Activated effector memory CD4-positive, alpha-beta T cell treated with Interleukin-2 at 50 U/mL for 16 hours (primary cell): Measurements from ENCODE around the gene FAM236D.
"Not testable (repeated sequence)": the region's sequence is repeated elsewhere in the genome, so short reads cannot be mapped to it uniquely, and the experiment has no call there.

ENCODE experiments used
- DNase-seq: peaks from one replicate; pipeline ENCODE4 v3.0.0-alpha.2; 2020

Gene FAM236D

DNA sequence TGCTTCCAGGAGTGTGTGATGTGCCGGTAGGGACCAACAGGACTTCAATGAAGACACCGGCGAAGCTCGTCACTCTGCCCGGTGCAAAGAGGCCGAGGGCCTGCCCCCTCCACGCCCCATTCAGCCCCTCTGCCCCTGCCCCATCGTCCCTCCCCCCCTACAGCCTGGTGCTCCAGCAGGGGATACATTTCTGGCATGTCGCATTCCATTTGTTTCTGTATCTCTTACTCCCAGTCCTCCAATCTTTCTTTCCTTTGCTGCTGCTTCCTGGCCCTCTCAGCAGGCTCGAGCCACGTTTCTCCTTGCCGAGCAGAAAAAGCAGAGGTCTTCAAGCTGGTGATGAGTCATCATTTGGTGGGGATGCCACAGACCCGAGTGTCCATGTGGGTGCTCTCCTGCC lies at the start of gene FAM236D:
Gene FAM236D (minus strand): TSS at position 101 of the 400 bp plus-strand sequence. CDS start 100 bp downstream, at position 1.
- not testable (repeated sequence) for DNase-seq

DNA sequence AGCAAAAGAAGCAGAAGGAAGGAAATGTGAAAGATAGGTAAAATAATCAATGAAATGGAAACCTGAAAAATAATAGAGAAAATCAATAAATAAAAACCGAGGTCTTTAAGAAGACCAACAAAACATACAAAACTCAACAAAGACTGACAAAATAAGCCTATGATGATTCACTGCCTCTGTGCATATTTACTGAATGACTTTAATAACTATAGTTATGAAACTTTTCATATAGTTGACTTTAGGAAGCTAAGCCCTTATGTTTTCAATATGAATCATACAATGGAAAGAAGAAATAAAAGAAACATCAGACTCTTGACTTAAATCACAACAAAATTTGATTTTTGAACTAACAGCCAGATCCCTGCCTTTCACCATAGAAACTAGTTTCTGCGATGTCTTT lies 29.5 kb upstream of the FAM236D start:
- not testable (repeated sequence) for DNase-seq

DNA sequence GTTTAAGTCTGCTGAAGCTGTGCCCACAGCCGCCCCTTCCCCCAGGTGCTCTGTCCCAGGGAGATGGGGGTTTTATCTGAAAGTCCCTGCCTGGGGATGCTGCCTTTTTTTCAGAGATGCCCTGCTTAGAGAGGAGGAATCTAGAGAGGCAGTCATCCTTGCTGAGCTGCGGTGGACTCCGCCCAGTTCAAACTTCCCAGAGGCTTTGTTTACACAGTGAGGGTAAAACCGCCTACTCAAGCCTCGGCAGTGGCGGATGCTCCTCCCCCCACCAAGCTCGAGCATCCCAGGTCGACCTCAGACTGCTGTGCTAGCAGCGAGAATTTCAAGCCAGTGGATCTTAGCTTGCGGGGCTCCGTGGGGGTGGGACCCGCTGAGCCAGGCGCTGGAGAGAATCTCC lies 22.7 kb upstream of the FAM236D start:
- DNase-seq, result not testable (repeated sequence)

DNA sequence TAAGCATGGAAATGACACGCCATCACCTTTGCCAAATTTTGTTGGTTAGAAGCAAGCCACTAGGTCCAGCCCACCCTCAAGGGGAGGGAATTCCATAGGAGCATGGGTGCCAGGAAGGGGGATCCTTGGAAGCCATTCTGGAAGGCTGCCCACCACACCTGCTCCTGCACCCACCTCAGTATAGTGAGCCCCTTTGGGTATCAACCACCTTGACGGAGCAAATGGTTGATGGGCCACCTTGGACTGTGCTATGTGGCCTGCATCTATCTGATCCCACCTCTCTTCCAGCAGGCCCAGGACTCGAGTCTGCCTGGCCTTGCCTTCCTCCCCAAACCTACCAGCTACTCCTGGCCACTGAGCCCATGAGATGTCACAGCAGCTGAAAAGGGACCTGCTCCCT lies 17.6 kb downstream of the FAM236D start:
- DNase-seq, result not testable (repeated sequence)

DNA sequence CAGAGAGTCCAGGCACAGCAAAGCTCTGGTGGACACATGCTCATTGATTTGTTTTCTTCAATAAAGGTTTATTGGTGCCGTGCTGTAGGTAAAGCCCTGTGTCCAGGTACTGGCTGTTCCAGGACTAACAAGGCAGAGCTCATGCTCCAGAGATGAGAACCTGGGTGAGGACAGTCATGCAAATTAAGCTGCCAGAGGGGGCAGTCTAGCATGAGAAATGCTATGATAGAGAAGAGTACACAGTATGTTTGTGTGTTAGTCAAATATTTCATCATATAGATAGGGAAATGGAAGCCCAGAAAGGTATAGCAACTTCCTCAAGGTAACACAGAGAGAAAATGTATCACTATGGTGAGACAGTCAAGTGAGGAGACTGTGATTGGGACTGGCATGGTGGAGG lies 19.9 kb downstream of the FAM236D start:
- not testable (repeated sequence) for DNase-seq

DNA sequence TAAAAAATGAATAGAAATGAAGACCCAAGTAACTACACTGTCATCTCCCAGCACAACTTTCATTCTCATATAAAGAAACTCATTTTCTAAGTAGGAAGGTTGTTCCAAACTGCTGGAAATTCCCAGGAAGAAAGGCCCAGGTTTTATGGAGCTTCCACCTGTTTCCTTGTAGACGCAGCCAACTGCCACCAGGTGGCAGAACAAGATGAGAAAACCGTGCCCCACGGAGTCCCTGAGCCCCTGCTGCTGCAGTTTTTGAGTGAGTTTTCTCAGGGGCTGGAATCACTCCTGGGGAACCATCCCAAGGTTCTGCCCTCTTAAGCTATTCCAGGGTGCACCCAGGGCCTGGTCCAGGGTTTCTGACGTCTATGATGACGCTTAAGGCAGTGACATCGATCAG lies 24.0 kb downstream of the FAM236D start:
- not testable (repeated sequence) for DNase-seq

DNA sequence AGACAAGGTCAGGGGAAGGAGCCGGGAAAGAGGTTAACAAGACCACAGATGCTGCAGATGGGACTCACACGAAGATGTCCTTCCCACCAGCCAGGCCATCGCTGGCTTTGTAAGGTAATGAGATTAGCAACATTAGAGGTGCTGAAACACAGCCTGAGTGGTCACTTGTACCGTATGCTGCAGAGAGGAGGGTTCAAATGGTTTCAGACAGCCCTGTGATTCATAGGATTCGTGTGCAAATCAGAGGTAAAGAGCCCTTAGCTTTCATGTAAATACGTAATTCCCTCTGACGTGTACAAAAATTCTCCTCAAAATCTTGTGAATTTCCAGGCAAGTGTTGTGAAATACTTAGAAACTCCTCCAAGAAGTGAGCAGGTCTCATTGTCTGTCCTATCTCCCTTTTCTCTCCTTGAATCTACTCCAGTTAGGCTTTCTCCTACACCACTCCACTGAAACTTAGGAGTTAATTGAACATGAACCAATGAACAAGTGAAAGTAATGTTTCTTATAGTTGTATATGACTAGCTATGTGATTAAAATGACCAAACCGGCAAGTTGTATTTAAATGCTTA lies 24.6 kb downstream of the FAM236D start:
- DNase-seq, result not testable (repeated sequence)

DNA sequence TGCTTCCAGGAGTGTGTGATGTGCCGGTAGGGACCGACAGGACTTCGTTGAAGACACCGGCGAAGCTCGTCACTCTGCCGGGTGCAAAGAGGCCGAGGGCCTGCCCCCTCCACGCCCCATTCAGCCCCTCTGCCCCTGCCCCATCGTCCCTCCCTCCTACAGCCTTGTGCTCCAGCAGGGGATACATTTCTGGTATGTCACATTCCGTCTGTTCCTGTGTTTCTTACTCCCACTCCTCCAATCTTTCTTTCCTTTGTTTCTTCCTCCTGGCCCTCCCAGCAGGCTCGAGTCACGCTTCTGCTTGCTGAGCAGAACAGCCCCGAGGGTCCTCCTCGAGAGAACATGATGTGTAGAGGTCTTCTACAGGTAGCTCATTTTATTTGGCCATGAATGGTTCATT lies 25.4 kb downstream of the FAM236D start, which contains the start of gene FAM236B:
Gene FAM236B (minus strand): TSS at position 101 of the 400 bp plus-strand sequence. CDS start 100 bp downstream, at position 1.
- not testable (repeated sequence) for DNase-seq

DNA sequence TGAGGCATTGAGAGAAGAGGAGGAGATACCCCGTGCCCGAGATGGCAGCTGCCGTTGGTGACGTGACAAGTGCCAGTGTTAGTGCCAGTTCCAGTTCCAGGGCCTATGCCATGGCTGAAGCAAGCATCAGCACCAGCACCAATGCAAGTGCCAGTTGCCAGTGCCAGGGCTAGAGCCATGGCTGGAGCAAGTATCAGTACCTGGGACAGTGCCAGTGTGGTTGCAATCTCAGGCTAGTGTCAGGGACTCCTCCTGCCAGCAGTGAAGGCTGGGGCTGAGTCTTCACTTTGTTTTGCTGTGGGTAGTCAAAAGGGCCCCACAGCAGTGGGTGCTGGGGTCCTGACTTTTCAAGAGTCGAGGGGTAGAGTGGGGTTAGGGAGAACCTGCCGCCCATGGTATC lies 29.9 kb downstream of the FAM236D start:
- DNase-seq, result not testable (repeated sequence)

DNA sequence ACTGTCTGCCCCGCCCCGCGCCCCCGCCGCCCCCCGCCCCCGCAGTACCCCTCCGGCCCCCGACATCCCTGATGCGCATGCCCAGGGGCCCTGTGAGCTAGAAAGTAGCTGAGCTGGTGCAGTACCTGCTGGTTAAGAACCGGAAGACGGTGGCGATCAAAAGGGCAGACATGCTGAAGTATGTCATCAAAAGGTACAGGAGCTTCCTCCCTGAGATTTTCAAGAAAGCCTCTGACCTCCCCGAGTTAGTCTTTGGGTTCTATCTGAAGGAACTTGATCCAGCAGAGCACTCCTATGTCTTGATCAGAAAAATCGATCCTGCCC lies 30.6 kb downstream of the FAM236D start:
- not testable (repeated sequence) for DNase-seq

DNA sequence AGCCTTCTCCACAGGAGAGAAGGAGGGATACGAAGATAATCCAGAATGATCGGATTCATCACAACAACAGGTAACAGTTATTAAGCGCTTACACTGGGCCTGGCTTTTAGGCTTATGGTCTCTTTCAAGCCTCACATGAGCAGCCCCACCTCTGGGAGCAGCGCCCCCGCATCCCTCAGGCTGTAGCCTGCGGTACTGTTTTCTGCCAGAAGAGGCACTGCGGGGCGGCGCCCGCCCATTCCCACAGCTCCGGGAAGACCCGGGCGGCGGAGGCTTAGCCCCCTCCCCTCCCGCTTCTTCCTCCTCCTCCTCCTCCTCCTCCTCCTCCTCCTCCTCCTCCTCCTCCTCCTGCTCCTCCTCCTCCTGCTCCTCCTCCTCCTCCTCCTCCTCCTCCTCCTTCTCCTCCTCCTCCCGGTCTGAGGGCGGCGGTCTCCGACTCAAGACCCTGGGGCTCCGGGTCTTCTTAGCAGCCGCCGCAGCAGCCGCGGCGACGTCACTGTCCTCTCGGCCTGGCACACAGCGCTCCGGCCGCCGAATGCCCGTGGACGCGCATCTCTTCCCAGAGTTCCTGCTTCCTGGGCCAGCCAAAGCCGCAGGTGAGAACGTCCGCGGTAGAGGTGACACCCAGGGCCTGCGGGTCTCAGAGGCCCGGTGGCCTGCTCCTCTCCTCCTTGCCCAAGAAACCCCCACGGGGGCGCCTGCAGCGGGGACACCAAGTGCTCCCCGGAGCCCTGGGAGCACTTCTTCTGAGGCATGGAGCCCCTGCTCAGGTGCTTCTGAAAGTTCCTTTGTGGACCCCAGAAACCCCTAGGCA lies 31.1 kb downstream of the FAM236D start, which contains the start of gene DMRTC1B:
Gene DMRTC1B (plus strand): TSS at position 238 of the 814 bp plus-strand sequence. CDS start 68,246 bp downstream, outside the sequence.
- not testable (repeated sequence) for DNase-seq

DNA sequence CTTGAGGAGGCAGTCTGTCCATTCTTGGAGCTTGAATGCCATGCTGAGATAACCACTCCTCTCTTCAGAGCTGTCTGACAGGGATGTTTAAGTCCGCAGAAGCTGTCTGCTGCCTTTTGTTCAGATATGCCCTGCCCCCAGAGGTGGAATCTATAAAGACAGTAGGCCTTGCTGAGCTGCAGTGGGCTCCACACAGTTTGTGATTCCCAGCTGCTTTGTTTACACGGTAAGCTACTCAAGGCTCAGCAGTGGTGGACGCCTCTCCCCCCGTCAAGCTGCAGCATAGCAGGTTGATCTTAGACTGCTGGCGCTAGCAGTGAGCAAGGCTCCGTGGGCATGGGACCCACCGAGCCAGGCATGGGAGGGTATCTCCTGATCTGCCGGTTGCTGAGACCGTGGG lies 47.6 kb downstream of the FAM236D start:
- DNase-seq, result not testable (repeated sequence)
